ENCODE results near the gene CDK5RAP2.
"Not testable (repeated sequence)": the region's sequence is repeated elsewhere in the genome, so short reads cannot be mapped to it uniquely, and the experiment has no call there.

CDK5RAP2 gene

GRCh38 chr9:120473608-120474007 lies 106.4 kb downstream of the CDK5RAP2 start:
- DNase-seq (ENCODE audit: low spot score): no peak
- in situ Hi-C loops (cut with MboI; ENCODE audit: low pct_unique_long_range_greater_than_20kb, low sequenced_read_pairs, unreplicated experiment): no loop called here
- TF ChIP-seq CTCF (IDR thresholded peaks at IDR 0.05; ENCODE audit: extremely low read depth, insufficient read depth, missing control alignments): no peak

- in situ Hi-C loops (cut with MboI; ENCODE audit: low pct_unique_long_range_greater_than_20kb, low sequenced_read_pairs, unreplicated experiment): no loop called here
- DNase-seq (ENCODE audit: low spot score): no peak
- no peak for TF ChIP-seq CTCF (IDR thresholded peaks at IDR 0.05; ENCODE audit: extremely low read depth, insufficient read depth, missing control alignments)
Observed at GRCh38 chr9:120465685-120466407, 114.1 kb downstream of the CDK5RAP2 start.

GRCh38 chr9:120464887-120465421 lies 115.0 kb downstream of the CDK5RAP2 start:
- DNase-seq (ENCODE audit: low spot score): no peak
- TF ChIP-seq CTCF (IDR thresholded peaks at IDR 0.05; ENCODE audit: extremely low read depth, insufficient read depth, missing control alignments): no peak
- in situ Hi-C loops (cut with MboI; ENCODE audit: low pct_unique_long_range_greater_than_20kb, low sequenced_read_pairs, unreplicated experiment): no loop called here

- DNase-seq (ENCODE audit: low spot score): no peak
- no peak for TF ChIP-seq CTCF (IDR thresholded peaks at IDR 0.05; ENCODE audit: extremely low read depth, insufficient read depth, missing control alignments)
- in situ Hi-C loops (cut with MboI; ENCODE audit: low pct_unique_long_range_greater_than_20kb, low sequenced_read_pairs, unreplicated experiment): no loop called here
Observed at GRCh38 chr9:120464176-120464886, 115.6 kb downstream of the CDK5RAP2 start.

GRCh38 chr9:120463765-120464164 lies 116.2 kb downstream of the CDK5RAP2 start:
- no peak for TF ChIP-seq CTCF (IDR thresholded peaks at IDR 0.05; ENCODE audit: extremely low read depth, insufficient read depth, missing control alignments)
- in situ Hi-C loops (cut with MboI; ENCODE audit: low pct_unique_long_range_greater_than_20kb, low sequenced_read_pairs, unreplicated experiment): no loop called here
- no peak for DNase-seq (ENCODE audit: low spot score)

- in situ Hi-C loops (cut with MboI; ENCODE audit: low pct_unique_long_range_greater_than_20kb, low sequenced_read_pairs, unreplicated experiment); DNase-seq (ENCODE audit: low spot score): not testable (repeated sequence)
Observed at GRCh38 chr9:120461677-120462076, 118.3 kb downstream of the CDK5RAP2 start.

- in situ Hi-C loops (cut with MboI; ENCODE audit: low pct_unique_long_range_greater_than_20kb, low sequenced_read_pairs, unreplicated experiment): no loop called here
- DNase-seq (ENCODE audit: low spot score): no peak
- no peak for TF ChIP-seq CTCF (IDR thresholded peaks at IDR 0.05; ENCODE audit: extremely low read depth, insufficient read depth, missing control alignments)
Observed at GRCh38 chr9:120456218-120456617, 123.7 kb downstream of the CDK5RAP2 start.

Measured in GM13977 (cell line).